H1 (cell line): Measurements from ENCODE around the gene SLC6A20. TPM values are rescaled to one million over a fixed set of nuclear protein-coding genes. Genes with fewer than 3 reads are reported as not detected.

Experiments
- CTCF ChIA-PET: fragments of 300-600 bp; sonication (Branson Sonifier 250); formaldehyde crosslinking; loops from one replicate; lab custom pipeline; 2021; ENCODE audit not compliant: partially characterized antibody; lab: Charles Lee
- POLR2A ChIA-PET: fragments of 300-600 bp; sonication (Branson Sonifier 250); formaldehyde crosslinking; loops from one replicate; lab custom pipeline; 2021; ENCODE audit warnings: inconsistent platforms; ENCODE audit not compliant: partially characterized antibody; lab: Charles Lee
- DNase-seq, 2 experiments: peaks; one replicate each; pipeline versions ENCODE4 v3.0.0 to v3.0.0-alpha.2; 2010 to 2022; ENCODE audit warnings: low spot score in 2 of 2, low read depth in 1 of 2, mixed read lengths in 1 of 2
- FAIRE-seq: peaks from 2 replicates; lab custom pipeline; 2011; peaks lifted over from hg19 to GRCh38; lab: Jason Lieb, UNC
- H2AFZ ChIP-seq: 2 replicates; pipeline ENCODE4 v1.8.1; 2012; ENCODE audit warnings: low read length, inconsistent platforms
- H2AK5ac ChIP-seq: 2 replicates; pipeline ENCODE4 v1.6.1; 2013; ENCODE audit warnings: low read depth, low read length
- H2BK120ac ChIP-seq: replicated peaks from 2 replicates; pipeline ENCODE3; 2013; ENCODE audit warnings: low read depth, low read length, inconsistent platforms
- H2BK12ac ChIP-seq: 2 replicates; pipeline ENCODE4 v1.6.1; 2013; ENCODE audit warnings: low read depth, low read length
- H2BK15ac ChIP-seq: 2 replicates; pipeline ENCODE4 v1.6.1; 2013; ENCODE audit warnings: low read length
- H2BK20ac ChIP-seq: 2 replicates; pipeline ENCODE4 v1.6.1; 2013; ENCODE audit warnings: low read length
- H2BK5ac ChIP-seq: 2 replicates; pipeline ENCODE4 v1.6.1; 2013; ENCODE audit warnings: low read depth, low read length
- H3K14ac ChIP-seq: 2 replicates; pipeline ENCODE4 v1.6.1; 2013; ENCODE audit warnings: inconsistent platforms; ENCODE audit not compliant: insufficient read length
- H3K18ac ChIP-seq: 2 replicates; pipeline ENCODE4 v1.6.1; 2013; ENCODE audit warnings: low read length; ENCODE audit errors: extremely low read depth
- H3K23ac ChIP-seq: 2 replicates; pipeline ENCODE4 v1.6.1; 2013; ENCODE audit warnings: inconsistent platforms; ENCODE audit not compliant: insufficient read length
- H3K23me2 ChIP-seq: 2 replicates; pipeline ENCODE4 v1.6.1; 2013; ENCODE audit warnings: low read depth, low read length
- H3K27ac ChIP-seq: 2 replicates; pipeline ENCODE4 v1.6.1; 2011; ENCODE audit warnings: low read depth, low read length, inconsistent platforms
- H3K27me3 ChIP-seq, 4 experiments: replicated peaks in 1 of 4; 1 replicate in 1 of 4; 2 replicates in 3 of 4; pipeline versions ENCODE4 v1.6.1 to v1.8.1; 2011 to 2013; ENCODE audit warnings: low read length in 3 of 4, mild to moderate bottlenecking in 3 of 4, inconsistent platforms in 2 of 4, mixed read lengths in 2 of 4, moderate library complexity in 1 of 4; ENCODE audit not compliant: control insufficient read depth in 3 of 4, insufficient read depth in 3 of 4; ENCODE audit errors: extremely low read depth in 1 of 4
- H3K36me3 ChIP-seq, 4 experiments: 2 replicates each; pipeline versions ENCODE4 v1.6.1 to v1.8.1; 2011 to 2013; ENCODE audit warnings: mild to moderate bottlenecking in 4 of 4, low read length in 3 of 4, moderate library complexity in 2 of 4, control low read depth in 1 of 4, inconsistent platforms in 1 of 4; ENCODE audit not compliant: insufficient read depth in 4 of 4, control insufficient read depth in 2 of 4
- H3K4ac ChIP-seq: replicated peaks from 2 replicates; pipeline ENCODE3; 2013; ENCODE audit warnings: low read length, low read depth, mixed read lengths, inconsistent platforms; ENCODE audit not compliant: insufficient read length
- H3K4me1 ChIP-seq, 4 experiments: replicated peaks in 1 of 4; 1 replicate in 1 of 4; 2 replicates in 3 of 4; pipeline versions ENCODE4 v1.6.1 to v1.8.1; 2011 to 2013; ENCODE audit warnings: low read length in 3 of 4, inconsistent platforms in 2 of 4, mixed read lengths in 1 of 4; ENCODE audit not compliant: insufficient read depth in 4 of 4, control insufficient read depth in 3 of 4
- H3K4me2 ChIP-seq, 2 experiments: 2 replicates each; pipeline versions ENCODE4 v1.6.1 to v1.8.1; 2011 to 2013; ENCODE audit warnings: low read depth in 2 of 2, low read length in 2 of 2, control low read depth in 1 of 2, inconsistent platforms in 1 of 2, mild to moderate bottlenecking in 1 of 2; ENCODE audit not compliant: insufficient read depth in 1 of 2
- H3K4me3 ChIP-seq, 4 experiments: fragments of 200-600, 300-600 bp in 1 of 4; sonication (generic), shearing (Covaris generic), sonication (Bioruptor Twin) in 1 of 4; 2 replicates each; pipeline versions ENCODE4 v1.5.1 to v1.8.1; 2011 to 2016; ENCODE audit warnings: low read length in 4 of 4, low read depth in 3 of 4, control low read depth in 2 of 4, inconsistent platforms in 2 of 4, mild to moderate bottlenecking in 2 of 4, mixed read lengths in 1 of 4, moderate library complexity in 1 of 4; ENCODE audit not compliant: insufficient read depth in 2 of 4; ENCODE audit errors: extremely low read depth in 1 of 4
- H3K56ac ChIP-seq: replicated peaks from 2 replicates; pipeline ENCODE3; 2013; ENCODE audit warnings: low read depth, mild to moderate bottlenecking, mixed read lengths, low read length, inconsistent platforms; ENCODE audit not compliant: insufficient read length
- H3K79me1 ChIP-seq: 2 replicates; pipeline ENCODE4 v1.6.1; 2013; ENCODE audit warnings: low read depth, low read length, control low read depth
- H3K79me2 ChIP-seq, 2 experiments: 2 replicates each; pipeline versions ENCODE4 v1.6.1 to v1.8.1; 2012 to 2013; ENCODE audit warnings: low read length in 2 of 2, mild to moderate bottlenecking in 2 of 2, inconsistent platforms in 1 of 2; ENCODE audit not compliant: insufficient read depth in 2 of 2, control insufficient read depth in 1 of 2
- H3K9ac ChIP-seq, 4 experiments: replicated peaks in 1 of 4; 1 replicate in 1 of 4; 2 replicates in 3 of 4; pipeline versions ENCODE4 v1.6.1 to v1.8.1; 2011 to 2013; ENCODE audit warnings: low read depth in 3 of 4, low read length in 3 of 4, control low read depth in 2 of 4, mild to moderate bottlenecking in 2 of 4, moderate library complexity in 2 of 4, inconsistent platforms in 1 of 4; ENCODE audit errors: extremely low read depth in 1 of 4
- H3K9me3 ChIP-seq, 2 experiments: 2 replicates each; pipeline versions ENCODE4 v1.6.1 to v1.8.1; 2012 to 2013; ENCODE audit warnings: mild to moderate bottlenecking in 2 of 2, moderate library complexity in 2 of 2, control low read depth in 1 of 2, inconsistent platforms in 1 of 2, low read depth in 1 of 2, low read length in 1 of 2, mixed read lengths in 1 of 2; ENCODE audit not compliant: insufficient read depth in 2 of 2
- H4K20me1 ChIP-seq, 2 experiments: replicated peaks in 1 of 2; 2 replicates each; pipeline versions ENCODE3 to v1.8.1; 2011 to 2013; ENCODE audit warnings: inconsistent platforms in 2 of 2, low read length in 2 of 2, mild to moderate bottlenecking in 1 of 2; ENCODE audit not compliant: insufficient read depth in 2 of 2, control insufficient read depth in 1 of 2
- H4K5ac ChIP-seq: 2 replicates; pipeline ENCODE4 v1.6.1; 2013; ENCODE audit warnings: low read length, low read depth, mixed read lengths, inconsistent platforms; ENCODE audit not compliant: insufficient read length
- H4K8ac ChIP-seq: 2 replicates; pipeline ENCODE4 v1.8.0; 2013; ENCODE audit warnings: mild to moderate bottlenecking, moderate library complexity, low read length, inconsistent platforms; ENCODE audit not compliant: insufficient read depth; ENCODE audit errors: extremely low read depth
- H4K91ac ChIP-seq: replicated peaks from 2 replicates; pipeline ENCODE3; 2013; ENCODE audit warnings: low read length, mixed read lengths, inconsistent platforms; ENCODE audit not compliant: insufficient read length
- EP300 ChIP-seq, 2 experiments: IDR thresholded peaks; 1 replicate in 1 of 2; 2 replicates in 1 of 2; pipeline ENCODE4 v1.6.1; 2011 to 2012; ENCODE audit warnings: low read depth in 2 of 2, low read length in 2 of 2, mild to moderate bottlenecking in 2 of 2, borderline replicate concordance in 1 of 2, inconsistent platforms in 1 of 2, moderate library complexity in 1 of 2
- SIX5 ChIP-seq: IDR thresholded peaks from 2 replicates; pipeline ENCODE4 v1.6.1; 2011; ENCODE audit warnings: mild to moderate bottlenecking, low read depth, low read length
- WGBS, 2 experiments: shearing (Covaris generic) in 1 of 2; methylation state at CpG; one replicate each; pipeline versions ENCODE4 v1.1.6 to v1.1.7; 2013 to 2015; ENCODE audit warnings: low lambda C conversion rate in 2 of 2, mixed read lengths in 2 of 2, inconsistent platforms in 1 of 2, low coverage in 1 of 2, missing lambda C conversion rate in 1 of 2; ENCODE audit not compliant: insufficient replicate concordance in 2 of 2, insufficient coverage in 1 of 2, insufficient read length in 1 of 2; ENCODE audit errors: extremely low coverage in 1 of 2, missing lambda C conversion rate in 1 of 2; 5-methylcytosine and 5-hydroxymethylcytosine counted together
- polyA plus RNA-seq, 7 experiments: library from polyadenylated mRNA; depleted of rRNA in 3 of 7; stranded (reverse) in 5 of 7; unstranded in 2 of 7; fragments of >200 nt in 5 of 7; fragments of 200-250 nt in 2 of 7; gene quantifications; 1 replicate in 5 of 7; 2 replicates in 1 of 7; 4 replicates in 1 of 7; pipeline versions ENCODE4 v1.2.1 to v1.2.3, GENCODE V29; 2011 to 2013; ENCODE audit warnings: missing spikeins in 2 of 7, mixed read lengths in 2 of 7
- total RNA-seq: library from RNA; stranded (reverse); fragmentation: NEBNext Ultra II Directional; extraction: Animal tissue kit (Norgen Biotek cat#: 25700); gene quantifications from 2 replicates; pipeline ENCODE4 v1.2.1, GENCODE V29; 2021

The SLC6A20 gene
- total and polyA plus RNA-seq, 2 of the 8 experiments (the other 6 are each of a cell fraction or from before 2014, with no cell fraction given), result 0.05 TPM; not detected in 1

DNA sequence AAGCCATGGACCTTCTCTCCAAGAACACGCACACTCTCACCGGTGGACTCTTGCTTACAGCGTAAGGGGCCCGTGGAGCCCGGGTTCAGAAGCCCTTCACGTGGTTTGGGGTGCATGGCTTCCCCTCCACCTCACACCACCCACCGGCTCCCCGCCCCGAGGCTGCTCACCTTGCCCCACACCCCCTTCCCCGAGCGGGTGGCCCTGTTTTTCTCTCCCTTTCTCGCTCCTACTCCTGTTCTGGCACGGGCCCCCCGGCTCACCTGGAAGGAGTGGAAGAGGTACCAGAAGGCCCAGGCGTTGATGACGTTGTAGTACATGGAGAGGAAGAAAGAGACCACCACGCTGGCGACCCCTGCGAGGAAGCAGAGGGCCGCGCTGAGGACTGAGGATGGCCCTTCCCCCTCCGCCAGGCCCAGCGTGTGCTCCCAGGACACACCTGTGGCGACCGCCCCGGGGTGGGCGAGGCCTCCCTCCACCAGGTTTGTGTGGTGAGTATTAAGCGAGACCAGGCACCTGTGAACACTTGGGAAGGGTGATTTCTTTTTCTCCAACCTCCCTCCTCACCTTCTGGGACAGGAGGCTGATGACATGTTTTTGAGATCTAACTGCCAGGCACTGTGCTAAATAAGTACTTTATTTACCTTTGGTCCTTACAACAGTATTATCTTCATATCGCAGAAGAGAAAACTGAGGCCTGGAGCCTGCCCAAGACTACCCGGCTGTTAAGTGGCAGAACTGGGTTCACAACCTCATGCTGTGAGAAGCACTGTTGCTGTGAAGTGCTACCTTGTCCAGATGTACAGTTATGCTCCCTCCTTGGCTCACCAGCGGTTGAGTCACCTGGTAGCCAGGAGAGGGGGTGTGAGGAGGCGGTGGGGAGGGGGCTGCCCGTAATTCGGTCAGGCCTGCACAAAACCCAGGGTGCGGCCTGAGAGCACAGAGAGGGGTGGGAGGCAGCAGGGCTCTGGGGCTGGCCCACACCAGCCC is 16.3 kb downstream of the SLC6A20 start:
- peak overlapping the region in 1 of 4 experiments; percentile 32; a peak in 1 of 7 replicates for H3K9ac ChIP-seq
- peaks cover 5% of the 10 kb centered on the region; the same call in 1 of the 2 replicates for H3K23me2 ChIP-seq
- WGBS, 2 experiments, result 89% methylated on average over 20 of the region's 35 CpGs; no CpG with 5 or more reads in 1 of the 2 experiments
- H3K27me3 ChIP-seq, result no peaks in the 10 kb centered on the region
- H3K79me2 ChIP-seq, result no peaks in the 10 kb centered on the region
- no peak for FAIRE-seq
- H2BK120ac ChIP-seq, result no peak overlapping the region
- peak overlapping the region; percentile 3; the same call in 1 of the 2 replicates for H4K8ac ChIP-seq
- no peak overlapping the region for H2BK5ac ChIP-seq
- no peaks in the 10 kb centered on the region for H3K79me1 ChIP-seq
- H3K56ac ChIP-seq, result no peak overlapping the region
- H2BK15ac ChIP-seq, result no peak overlapping the region
- no peaks in the 10 kb centered on the region for H3K36me3 ChIP-seq
- H2BK12ac ChIP-seq, result 0 out of 2 replicates have a peak overlapping the region, but pooled peaks have one; percentile 17
- ChIA-PET POLR2A (no interaction called here), CTCF (interaction anchor here (0.7 to 7.1 kb wide), 2 partner anchors 19 to 297 kb away, joined by 3 to 64 read pairs; no protein-coding TSS in a partner anchor)
- H2BK20ac ChIP-seq, result no peak overlapping the region
- no peak overlapping the region for H3K18ac ChIP-seq
- H3K9me3 ChIP-seq, result no peaks in the 10 kb centered on the region
- H3K4me2 ChIP-seq, result no peak overlapping the region
- TF ChIP-seq SIX5, result no peak
- no peak for TF ChIP-seq EP300 (IDR thresholded peaks at IDR 0.05; ENCODE audit: borderline replicate concordance in 1 of 2, low read depth in 2 of 2, low read length in 2 of 2)
- H3K14ac ChIP-seq, result no peak overlapping the region
- H4K91ac ChIP-seq, result no peak overlapping the region
- no peak for DNase-seq
- no peak overlapping the region for H3K27ac ChIP-seq
- H2AK5ac ChIP-seq, result no peak overlapping the region
- no peak overlapping the region for H2AFZ ChIP-seq
- no peak overlapping the region for H4K5ac ChIP-seq
- H3K4me3 ChIP-seq, result no peak overlapping the region
- peaks cover 0 to 2% (median 0%) of the 10 kb centered on the region in 4 experiments; a peak in 1 of 7 replicates for H3K4me1 ChIP-seq
- no peak overlapping the region for H3K23ac ChIP-seq
- H3K4ac ChIP-seq, result no peak overlapping the region
- H4K20me1 ChIP-seq, result no peaks in the 10 kb centered on the region
